Skin of body (tissue), 2 donors: ENCODE results near the gene GLIPR1. TPM values are rescaled to one million over a fixed set of nuclear protein-coding genes. Genes with fewer than 3 reads are reported as not detected.
"Not testable (repeated sequence)": the region's sequence is repeated elsewhere in the genome, so short reads cannot be mapped to it uniquely, and the experiment has no call there.

Source experiments
- DNase-seq: peaks from one replicate; lab custom pipeline; 2025; lab: John Stamatoyannopoulos, UW
- total RNA-seq: library from RNA; depleted of rRNA; stranded (reverse); fragments of >200 nt; gene quantifications from one replicate; pipeline ENCODE4 v1.2.3, GENCODE V29; 2014

Gene GLIPR1
- 6.5 TPM for total RNA-seq

DNA sequence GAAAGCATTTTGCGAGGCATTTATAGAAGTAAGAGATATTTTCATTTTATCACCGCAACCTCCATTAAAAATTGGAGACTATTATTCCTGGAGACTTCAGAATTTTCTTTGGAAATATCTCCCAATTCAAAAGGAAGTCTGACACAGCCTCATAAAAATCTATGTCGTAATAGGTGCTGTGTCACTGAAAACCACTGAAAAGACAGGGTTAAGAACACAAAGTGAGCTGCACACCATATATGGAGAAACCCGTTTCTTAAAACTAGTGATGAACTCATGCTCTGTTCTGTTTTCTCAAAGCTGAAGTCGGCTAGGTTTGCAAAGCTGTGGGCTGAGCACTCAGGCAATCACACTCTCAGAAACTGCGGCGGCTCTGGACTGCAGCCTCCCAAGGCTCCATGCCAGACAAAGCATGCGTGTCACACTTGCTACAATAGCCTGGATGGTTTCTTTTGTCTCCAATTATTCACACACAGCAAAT, at the start of gene GLIPR1:
Gene GLIPR1, plus strand, starts transcription at position 287 of the 481 bp plus-strand sequence. Its CDS starts 126 bp downstream, at position 413.
- DNase-seq, result no peak

GRCh38 chr12:75432924-75433323, 47.6 kb upstream of the GLIPR1 start:
- DNase-seq, result no peak

GRCh38 chr12:75437564-75437963, 43.0 kb upstream of the GLIPR1 start:
- DNase-seq, result no peak

DNA sequence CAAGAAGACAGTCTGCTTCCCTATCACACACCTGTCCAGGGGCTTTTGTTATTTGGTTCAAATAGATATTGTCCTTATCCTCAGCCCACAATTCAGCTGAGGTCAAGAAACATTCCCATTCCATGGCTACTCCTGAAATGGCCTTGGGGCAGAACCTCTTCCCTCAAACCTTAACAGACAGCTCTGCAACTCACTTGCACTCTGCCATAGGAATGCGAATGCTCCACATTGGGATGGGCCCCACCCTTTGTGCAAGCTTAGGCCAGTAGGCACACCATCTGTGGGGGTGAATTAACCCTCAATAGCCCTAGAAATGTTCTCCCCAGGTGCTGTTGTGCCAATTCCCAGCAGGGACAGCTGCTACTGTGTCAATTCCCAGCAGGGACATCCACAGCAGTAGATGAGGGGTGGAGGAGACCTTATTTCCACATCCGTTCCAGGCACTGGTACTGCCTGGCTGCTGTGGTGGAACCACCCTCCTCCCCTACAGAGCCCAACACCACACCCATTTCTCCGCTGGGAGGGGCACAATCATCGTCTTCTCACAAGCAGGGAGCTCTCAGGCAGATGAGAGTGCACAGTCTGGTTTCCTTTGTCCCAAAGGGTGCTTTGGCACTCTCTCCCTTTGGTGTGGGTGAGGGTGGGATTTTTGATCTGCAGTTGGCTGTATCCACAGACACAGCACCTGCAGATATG, 42.3 kb upstream of the GLIPR1 start:
- DNase-seq, result no peak

GRCh38 chr12:75439048-75439447, 41.5 kb upstream of the GLIPR1 start:
- no peak for DNase-seq

DNA sequence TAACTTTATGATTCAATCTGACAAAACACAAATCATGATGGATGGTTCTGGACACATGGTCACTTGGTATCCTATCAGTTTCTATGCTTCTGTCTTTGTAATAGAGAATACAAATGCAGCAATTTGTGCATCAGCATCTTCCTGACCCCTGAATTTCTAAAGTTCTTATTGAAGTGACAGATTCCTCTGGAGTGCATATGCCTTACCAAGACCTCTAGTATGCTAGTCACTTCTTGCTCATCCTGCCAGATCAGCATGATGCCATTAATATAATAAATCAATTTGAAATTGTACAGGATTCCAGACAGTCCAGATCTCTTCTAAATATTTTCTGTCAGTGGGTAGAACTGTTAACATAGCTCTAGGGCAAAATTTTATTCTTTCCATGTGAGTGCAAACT, 40.6 kb upstream of the GLIPR1 start:
- no peak for DNase-seq

- not testable (repeated sequence) for DNase-seq
Observed at GRCh38 chr12:75441687-75442449, 38.7 kb upstream of the GLIPR1 start.

DNA sequence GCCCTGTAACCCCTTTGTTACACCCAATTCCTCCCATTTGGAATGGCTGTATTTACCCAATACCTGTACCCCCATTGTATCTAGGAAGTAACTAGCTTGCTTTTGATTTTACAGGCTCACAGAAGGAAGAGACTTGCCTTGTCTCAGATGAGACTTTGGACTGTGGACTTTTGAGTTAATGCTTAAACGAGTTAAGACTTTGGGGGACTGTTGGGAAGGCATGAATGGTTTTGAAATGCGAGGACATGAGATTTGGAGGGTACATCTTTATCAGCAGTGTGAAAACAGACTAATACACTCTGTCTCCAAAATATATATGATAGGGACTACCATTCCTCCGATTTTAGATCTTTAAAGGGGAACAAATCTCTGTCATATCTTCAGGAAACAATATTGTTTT, 38.1 kb upstream of the GLIPR1 start:
- DNase-seq, result not testable (repeated sequence)

- no peak for DNase-seq
Observed at GRCh38 chr12:75443709-75444108, 36.8 kb upstream of the GLIPR1 start.

DNA sequence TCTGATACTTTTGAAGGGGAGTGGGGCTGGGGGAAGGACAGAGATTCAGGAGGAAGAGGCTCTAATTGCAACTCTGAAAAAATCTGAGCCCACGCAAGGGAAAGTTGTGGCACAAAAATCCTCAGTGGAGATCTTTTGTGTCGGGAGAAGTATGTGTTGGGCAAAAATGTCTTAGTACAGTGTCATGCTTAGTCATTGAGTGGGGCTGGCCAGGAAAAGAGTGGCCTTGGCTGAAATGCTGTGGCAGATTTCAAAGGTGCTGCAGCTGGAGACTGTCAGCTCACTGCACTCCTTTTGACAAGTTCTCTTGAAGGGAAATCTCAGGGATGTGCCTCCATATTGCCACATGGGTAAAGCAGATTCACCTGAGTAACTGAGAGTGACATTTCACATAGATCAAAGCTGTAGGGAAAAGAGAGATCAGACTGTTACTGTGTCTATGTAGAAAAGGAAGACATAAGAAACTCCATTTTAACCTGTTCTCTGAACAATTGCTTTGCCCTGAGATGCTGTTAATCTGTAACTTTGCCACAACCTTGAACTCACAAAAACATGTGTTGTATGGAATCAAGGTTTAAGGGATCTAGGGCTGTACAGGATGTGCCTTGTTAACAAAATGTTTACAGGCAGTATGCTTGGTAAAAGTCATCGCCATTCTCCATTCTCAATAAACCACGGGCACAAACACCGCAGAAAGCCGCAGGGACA, 36.0 kb upstream of the GLIPR1 start:
- no peak for DNase-seq

- not testable (repeated sequence) for DNase-seq
Observed at GRCh38 chr12:75445137-75445507, 35.4 kb upstream of the GLIPR1 start.

DNA sequence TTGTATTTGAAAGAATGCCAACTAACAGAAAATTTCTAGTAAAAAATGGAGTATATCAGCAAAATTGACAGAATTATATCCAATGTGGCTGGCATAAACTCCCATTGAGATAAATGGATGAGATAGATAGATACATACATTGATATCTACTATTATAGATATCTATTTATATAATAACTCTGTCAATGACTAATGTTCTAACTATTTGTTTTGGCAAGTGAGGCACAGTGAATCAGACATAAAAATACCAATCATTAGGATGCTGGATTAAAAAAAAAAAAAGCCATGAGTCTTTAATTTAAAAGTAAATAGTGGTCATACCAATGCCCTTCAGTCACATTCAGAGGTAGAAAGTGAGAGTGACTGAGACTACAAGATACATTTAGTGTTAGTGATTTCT, 33.7 kb upstream of the GLIPR1 start:
- no peak for DNase-seq

- no peak for DNase-seq
Observed at GRCh38 chr12:75447691-75448393, 32.7 kb upstream of the GLIPR1 start.

GRCh38 chr12:75452675-75453330, 27.8 kb upstream of the GLIPR1 start:
- no peak for DNase-seq

GRCh38 chr12:75455839-75456238, 24.7 kb upstream of the GLIPR1 start:
- no peak for DNase-seq

DNA sequence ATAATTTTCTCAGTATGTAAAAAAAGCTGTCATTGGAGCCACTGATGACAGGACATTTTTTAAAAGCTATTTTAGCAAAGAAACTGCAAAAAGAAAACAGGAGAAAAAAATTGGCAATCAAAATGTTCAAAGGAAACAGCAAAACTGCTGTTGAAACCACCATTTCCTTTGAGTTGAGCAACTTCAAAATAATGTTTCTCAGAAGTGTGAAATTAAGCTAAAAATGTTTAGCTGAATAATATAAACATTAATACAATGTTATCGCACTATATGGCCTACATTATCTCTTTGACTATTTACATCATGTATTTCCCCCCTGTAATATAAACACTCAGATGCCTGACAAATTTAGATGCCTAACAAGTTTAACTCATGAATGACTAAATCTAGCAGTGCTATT, 23.4 kb upstream of the GLIPR1 start:
- DNase-seq, result no peak

GRCh38 chr12:75457866-75458265, 22.7 kb upstream of the GLIPR1 start:
- not testable (repeated sequence) for DNase-seq

DNA sequence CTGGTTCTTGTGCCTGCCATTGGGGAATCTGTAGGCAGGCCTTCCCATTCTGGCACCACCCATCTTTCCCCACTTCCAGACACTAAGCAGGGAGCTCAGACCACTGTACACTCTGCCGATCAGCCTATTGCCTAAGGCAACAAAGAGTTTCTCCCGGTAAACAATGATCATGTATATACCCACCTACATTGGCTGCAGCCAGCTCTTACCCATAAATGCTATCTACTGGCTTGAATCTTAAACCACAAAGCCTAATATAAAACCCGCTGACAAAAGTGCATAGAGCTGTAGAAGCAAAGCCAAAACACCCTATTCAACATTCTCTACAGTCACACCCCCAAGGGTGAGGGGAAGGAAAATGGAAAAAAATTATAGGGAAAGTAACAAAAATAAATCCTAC, 20.8 kb upstream of the GLIPR1 start:
- no peak for DNase-seq

DNA sequence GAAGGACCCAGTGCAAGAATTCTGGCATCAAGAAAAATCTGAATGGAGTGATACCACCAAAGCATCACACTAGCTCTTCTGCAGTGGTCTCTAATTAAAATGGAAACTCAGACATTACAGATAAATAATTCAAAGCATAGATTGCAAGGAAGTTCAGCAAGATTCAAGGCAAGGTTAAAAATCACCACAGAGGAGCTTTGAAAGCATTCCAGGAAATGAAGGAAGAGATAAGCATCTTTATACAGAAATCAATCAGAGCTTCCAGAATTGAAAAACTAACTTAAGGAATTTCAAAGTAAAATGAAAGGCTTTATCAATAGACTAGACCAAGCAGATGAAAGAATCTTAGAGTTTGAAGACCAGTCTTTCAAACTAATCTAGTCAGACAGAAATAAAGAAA, 20.4 kb upstream of the GLIPR1 start:
- DNase-seq, result no peak

DNA sequence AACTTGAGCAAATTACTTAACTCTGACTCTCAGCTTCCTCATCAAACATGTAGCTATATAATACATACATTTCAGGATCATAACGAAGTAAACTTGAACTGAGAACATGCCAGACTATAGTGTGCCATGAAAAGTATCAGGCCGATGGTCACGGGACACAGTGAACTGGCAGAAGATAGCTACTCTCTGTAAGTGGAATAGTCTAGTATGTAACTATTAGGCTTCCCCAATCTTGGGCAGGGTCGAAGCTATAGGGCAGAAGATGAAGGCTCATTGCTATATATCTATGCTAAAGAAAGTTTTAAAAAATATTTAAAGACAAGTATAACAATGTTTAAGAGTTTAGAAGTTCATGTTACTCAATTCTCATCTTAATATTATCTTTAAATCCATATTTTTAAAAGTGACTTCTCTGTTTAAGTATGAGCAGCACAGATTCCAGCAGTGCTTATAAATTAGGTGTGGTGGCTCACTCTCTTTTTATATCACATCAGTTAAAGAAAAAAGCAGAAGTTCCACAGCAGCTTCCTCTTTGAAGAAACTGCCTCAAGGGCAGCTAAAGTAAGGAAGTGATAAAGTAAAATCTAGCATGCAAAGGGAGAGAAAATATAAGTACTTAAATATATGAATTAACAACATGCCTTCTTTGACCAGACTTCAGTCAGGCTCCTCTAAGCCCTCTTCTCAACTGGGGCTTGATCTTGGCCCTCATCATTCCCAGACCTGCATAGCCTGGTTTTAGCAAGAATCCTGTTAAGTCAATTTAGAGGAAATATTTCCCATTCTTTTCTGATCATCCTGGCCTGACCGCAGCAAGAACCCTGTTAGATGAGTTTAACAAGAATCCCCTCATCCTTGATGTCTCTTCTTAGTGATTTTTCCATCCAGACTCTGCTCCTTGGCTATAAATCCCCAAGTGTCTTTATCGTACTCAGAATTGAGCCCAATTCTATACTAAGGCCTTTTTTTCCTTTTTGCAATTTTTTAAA, 8.4 kb upstream of the GLIPR1 start:
- no peak for DNase-seq
